A673 (cell line): ENCODE data around the gene DUS1L. TPM values are rescaled to one million over a fixed set of nuclear protein-coding genes. Genes with fewer than 3 reads are reported as not detected.

Experiments used
- BruUV-seq: library from RNA; stranded (reverse); fragments of 400-500 nt; replicated peaks from 2 replicates; lab custom pipeline; 2021; lab: Mats Ljungman, UMichigan
- CTCF ChIA-PET: fragments of 300-600 bp; sonication (Branson Sonifier 250); formaldehyde crosslinking; loops from one replicate; lab custom pipeline; 2022; ENCODE audit warnings: antibody characterized with exemption; lab: Charles Lee
- POLR2A ChIA-PET: fragments of 300-600 bp; sonication (Branson Sonifier 250); formaldehyde crosslinking; loops from one replicate; lab custom pipeline; 2022; ENCODE audit warnings: antibody characterized with exemption; ENCODE audit not compliant: low non-redundant PET; lab: Charles Lee
- DNase-seq: peaks from one replicate; pipeline ENCODE4 v3.0.0-alpha.2; 2015; ENCODE audit warnings: low spot score
- H3K27ac ChIP-seq: fragments of 200-600 bp; sonication (generic); 2 replicates; pipeline ENCODE4 v1.5.1; 2016; ENCODE audit warnings: mixed run types, low read depth, mild to moderate bottlenecking, mixed read lengths, antibody characterized with exemption, low read length; ENCODE audit not compliant: poor library complexity, severe bottlenecking
- H3K27me3 ChIP-seq: fragments of 200-600 bp; sonication (generic); replicated peaks from 2 replicates; pipeline ENCODE4 v1.6.1; 2017; ENCODE audit warnings: mixed run types, low read depth, mild to moderate bottlenecking, mixed read lengths, antibody characterized with exemption, low read length; ENCODE audit not compliant: insufficient read depth, poor library complexity
- H3K36me3 ChIP-seq: fragments of 200-600 bp; sonication (generic); 2 replicates; pipeline ENCODE4 v1.6.1; 2016; ENCODE audit warnings: mixed run types, mild to moderate bottlenecking, mixed read lengths, antibody characterized with exemption, low read length; ENCODE audit not compliant: insufficient read depth, poor library complexity, severe bottlenecking
- H3K4me1 ChIP-seq: fragments of 200-600 bp; sonication (generic); 2 replicates; pipeline ENCODE4 v1.6.1; 2017; ENCODE audit warnings: mixed run types, mild to moderate bottlenecking, mixed read lengths, antibody characterized with exemption, low read length; ENCODE audit not compliant: insufficient read depth, poor library complexity, severe bottlenecking
- H3K4me3 ChIP-seq: fragments of 200-600 bp; sonication (generic); 2 replicates; pipeline ENCODE4 v1.5.1; 2016; ENCODE audit warnings: low read depth, mixed run types, mild to moderate bottlenecking, mixed read lengths, low read length; ENCODE audit not compliant: poor library complexity, severe bottlenecking
- H3K9me3 ChIP-seq: fragments of 200-600 bp; sonication (generic); 2 replicates; pipeline ENCODE4 v1.6.1; 2016; ENCODE audit warnings: mixed run types, low read depth, mild to moderate bottlenecking, mixed read lengths, antibody characterized with exemption, low read length; ENCODE audit not compliant: poor library complexity, severe bottlenecking
- CTCF ChIP-seq: fragments of 300-800, 200-600 bp; sonication (generic); conservative IDR thresholded peaks from 2 replicates; pipeline ENCODE4 v1.5.1; 2017; ENCODE audit warnings: low read depth, mild to moderate bottlenecking, antibody characterized with exemption, low read length, moderate library complexity, mixed read lengths
- EZH2 ChIP-seq: fragments of 200-600 bp; sonication (generic); IDR thresholded peaks from 2 replicates; pipeline ENCODE4 v1.6.1; 2017; ENCODE audit warnings: borderline replicate concordance, low read depth, mild to moderate bottlenecking, mixed read lengths, antibody characterized with exemption, low read length; ENCODE audit not compliant: poor library complexity, severe bottlenecking
- intact Hi-C: fragments of 100-400 bp; cut with micrococcal nuclease; formaldehyde crosslinking; loops from one replicate; pipeline ENCODE4 v1.10.0; 2022; ENCODE audit not compliant: unreplicated experiment
- total RNA-seq: library from RNA; stranded (reverse); gene quantifications from 2 replicates; pipeline ENCODE4 v1.2.3, GENCODE V29; 2021

The DUS1L gene
- total RNA-seq, 1 experiment from 2014 or later, result 143 TPM

- peak overlapping the region; percentile 80 for H3K27ac ChIP-seq
- BruUV-seq, result no TSS peak
- H3K27me3 ChIP-seq, result no peaks in the 10 kb centered on the region
- H3K9me3 ChIP-seq, result no peaks in the 10 kb centered on the region
- CTCF ChIA-PET, result no interaction called here
- DNase-seq, result no peak
- intact Hi-C loops, result no loop called here
- TF ChIP-seq CTCF (no peak), EZH2 (no peak)
- POLR2A ChIA-PET, result no interaction called here
- no peaks in the 10 kb centered on the region for H3K36me3 ChIP-seq
- no peak overlapping the region for H3K4me3 ChIP-seq
- peaks cover 20% of the 10 kb centered on the region for H3K4me1 ChIP-seq
These were observed 39.3 kb upstream of the DUS1L start for GRCh38 chr17:82104797-82105416.

- intact Hi-C loops, result no loop called here
- no peaks in the 10 kb centered on the region for H3K9me3 ChIP-seq
- H3K4me3 ChIP-seq, result no peak overlapping the region
- CTCF ChIA-PET, result no interaction called here
- H3K4me1 ChIP-seq, result peaks cover 30% of the 10 kb centered on the region
- peak overlapping the region; percentile 30 for H3K27ac ChIP-seq
- no peaks in the 10 kb centered on the region for H3K27me3 ChIP-seq
- DNase-seq, result no peak
- no peaks in the 10 kb centered on the region for H3K36me3 ChIP-seq
- POLR2A ChIA-PET, result no interaction called here
- BruUV-seq, result no TSS peak
- no peak for TF ChIP-seq CTCF
- no peak for TF ChIP-seq EZH2
These were observed 38.2 kb upstream of the DUS1L start for GRCh38 chr17:82103553-82104451.

- DNase-seq, result no peak
- POLR2A ChIA-PET, result no interaction called here
- Histone ChIP-seq H3K27ac (peak overlapping the region; percentile 99), H3K27me3 (no peaks in the 10 kb centered on the region), H3K4me3 (no peak overlapping the region), H3K4me1 (peaks cover 29% of the 10 kb centered on the region), H3K9me3 (no peaks in the 10 kb centered on the region), H3K36me3 (peaks cover 2% of the 10 kb centered on the region)
- CTCF ChIA-PET, result no interaction called here
- TF ChIP-seq EZH2 (no peak), CTCF (no peak)
- intact Hi-C loops, result no loop called here
- no TSS peak for BruUV-seq
These were observed 36.4 kb upstream of the DUS1L start for GRCh38 chr17:82101767-82102679.
